SKM-1 (cell line): ENCODE measurements around the gene CRYGC.
"Not testable (repeated sequence)": the region's sequence is repeated elsewhere in the genome, so short reads cannot be mapped to it uniquely, and the experiment has no call there.

Experiments used
- DNase-seq: peaks from one replicate; lab custom pipeline; 2025; ENCODE audit not compliant: unreplicated experiment; lab: John Stamatoyannopoulos, UW

The CRYGC gene

DNA sequence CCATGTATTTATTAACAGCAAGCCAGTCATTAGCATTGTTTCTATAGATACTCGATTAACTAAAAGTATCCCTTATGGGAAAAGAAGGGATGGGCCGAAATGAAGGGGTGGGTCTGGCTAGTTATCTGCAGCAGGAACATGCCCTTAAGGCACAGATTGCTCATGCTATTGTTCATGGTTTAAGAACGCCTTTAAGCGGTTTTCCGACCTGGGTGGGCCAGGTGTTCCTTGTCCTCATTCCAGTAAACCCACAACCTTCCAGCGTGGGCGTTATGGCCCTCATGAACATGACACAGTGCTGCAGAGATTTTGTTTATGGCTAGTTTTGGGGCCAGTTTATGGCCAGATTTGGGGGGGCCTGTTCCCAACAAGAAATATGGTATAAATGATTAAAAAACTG, 8.7 kb upstream of the CRYGC start:
- DNase-seq: not testable (repeated sequence)

DNA sequence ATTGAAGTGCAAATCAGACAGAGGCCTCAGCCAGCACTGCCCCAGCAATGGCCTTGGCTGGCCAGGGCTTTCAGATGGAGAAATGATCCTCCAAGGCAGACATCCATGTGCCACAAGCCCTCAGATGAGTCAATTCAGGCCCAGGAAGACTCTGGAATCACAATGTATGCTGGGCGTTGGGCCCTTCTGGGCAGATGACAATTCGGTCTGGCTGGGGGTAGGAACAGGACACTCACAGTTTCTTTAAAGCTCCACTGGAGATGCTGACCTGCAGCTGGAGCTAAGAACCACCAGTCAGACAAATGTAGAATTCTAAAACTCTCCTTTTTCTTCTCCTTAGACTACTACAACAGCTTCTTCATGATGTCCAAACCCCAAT, 7.1 kb upstream of the CRYGC start:
- no peak for DNase-seq

GRCh38 chr2:208135794-208136715, 6.4 kb upstream of the CRYGC start:
- no peak for DNase-seq

DNA sequence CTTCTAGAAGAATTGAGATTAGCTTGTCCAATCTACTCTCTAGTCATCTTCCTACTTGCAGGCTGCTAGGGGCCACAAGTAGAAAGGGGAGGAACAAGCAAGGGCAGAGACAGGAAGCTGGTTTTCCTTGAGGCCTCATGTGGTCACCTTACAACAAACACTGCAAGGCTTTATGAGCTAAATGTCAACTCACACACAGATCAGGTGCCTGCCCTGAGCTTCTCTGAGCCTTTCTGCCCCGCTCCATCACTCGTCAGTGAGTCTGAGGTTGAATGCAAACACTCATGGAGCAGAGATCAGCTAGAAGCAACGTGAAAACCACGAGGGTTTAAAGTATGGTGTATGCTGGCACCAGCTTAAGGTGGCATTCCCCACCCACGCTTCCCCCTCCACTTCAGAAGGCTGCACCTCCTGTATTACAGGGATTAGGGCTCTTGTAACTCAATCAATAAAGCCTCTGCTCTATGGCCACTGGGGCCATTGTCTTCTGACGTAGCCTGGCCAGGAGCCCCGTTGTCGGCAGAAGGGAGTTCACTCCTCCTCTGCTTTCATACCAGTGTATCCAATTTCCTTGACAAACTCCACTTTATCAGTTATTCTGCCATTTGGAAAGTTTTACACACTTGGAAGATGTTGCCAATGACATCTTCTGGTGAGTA, 5.4 kb upstream of the CRYGC start:
- peak; percentile 36 for DNase-seq

- DNase-seq: no peak
Observed at GRCh38 chr2:208130712-208131110, 1.1 kb upstream of the CRYGC start.

DNA sequence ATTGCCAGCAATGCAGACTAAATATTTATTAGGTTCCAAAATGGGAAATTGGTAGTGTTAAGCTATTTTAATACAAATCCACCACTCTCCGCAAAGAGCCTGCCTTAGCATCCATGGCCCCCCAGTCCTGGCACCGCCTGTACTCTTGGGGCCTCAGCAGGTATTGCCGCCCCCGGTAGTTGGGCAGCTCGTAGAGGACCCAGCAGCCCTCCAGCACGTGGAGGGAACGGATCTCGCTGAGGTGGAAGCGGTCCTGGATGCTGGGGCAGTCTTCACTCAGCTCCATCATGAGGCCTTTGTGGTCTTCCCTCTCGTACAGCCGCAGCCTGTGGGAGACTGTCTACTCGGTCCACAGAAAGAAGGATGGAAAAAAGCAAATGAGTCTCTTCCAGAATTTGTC, 1.5 kb downstream of the CRYGC start:
- no peak for DNase-seq

GRCh38 chr2:208127090-208127489, 2.5 kb downstream of the CRYGC start:
- DNase-seq: no peak

DNA sequence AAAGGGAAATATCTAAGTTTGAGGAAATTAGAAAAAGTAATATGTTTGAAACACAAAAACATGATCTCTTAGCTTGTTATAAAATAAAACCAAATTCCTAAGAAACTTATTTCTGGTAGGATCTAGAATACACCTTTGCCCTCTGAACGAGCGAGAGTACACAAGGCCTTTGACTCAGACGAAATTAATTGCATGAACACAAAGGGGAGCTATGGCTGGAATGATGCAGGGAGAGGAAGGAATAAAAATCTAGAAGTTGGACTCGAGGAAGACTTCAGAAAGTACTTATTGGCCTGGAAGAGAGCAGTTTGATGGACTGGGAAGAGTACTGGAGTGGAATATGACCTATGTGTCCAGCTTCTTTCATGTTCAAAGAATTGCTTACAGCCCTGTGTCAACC, 4.4 kb downstream of the CRYGC start:
- no peak for DNase-seq

- DNase-seq: not testable (repeated sequence)
Observed at GRCh38 chr2:208124013-208124715, 5.5 kb downstream of the CRYGC start, which contains the start of gene CRYGD. Gene CRYGD (minus strand): TSS chr2:208124524. CDS start chr2:208124473, 51 bp downstream.

DNA sequence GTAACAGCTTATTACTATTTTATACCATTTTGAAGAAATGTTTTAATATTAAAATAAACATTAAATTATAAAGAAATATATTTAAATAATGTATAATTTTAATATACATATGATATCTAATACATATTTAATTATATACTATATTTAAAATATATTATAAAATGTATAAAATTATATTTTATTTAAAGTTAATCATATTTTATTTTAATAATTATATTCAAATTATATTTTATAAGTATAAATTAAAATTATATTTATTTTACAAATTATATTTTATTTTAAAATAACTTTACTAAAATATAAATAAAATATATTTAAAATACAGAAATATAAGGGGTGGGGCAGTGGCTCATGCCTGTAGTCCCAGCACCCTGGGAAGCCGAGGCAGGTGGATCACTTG, 7.4 kb downstream of the CRYGC start:
- DNase-seq: no peak

GRCh38 chr2:208118918-208119317, 10.7 kb downstream of the CRYGC start:
- no peak for DNase-seq

GRCh38 chr2:208117390-208117789, 12.2 kb downstream of the CRYGC start:
- DNase-seq: not testable (repeated sequence)

- DNase-seq: no peak
Observed at GRCh38 chr2:208112969-208113368, 16.7 kb downstream of the CRYGC start.

GRCh38 chr2:208112273-208112745, 17.3 kb downstream of the CRYGC start:
- not testable (repeated sequence) for DNase-seq

DNA sequence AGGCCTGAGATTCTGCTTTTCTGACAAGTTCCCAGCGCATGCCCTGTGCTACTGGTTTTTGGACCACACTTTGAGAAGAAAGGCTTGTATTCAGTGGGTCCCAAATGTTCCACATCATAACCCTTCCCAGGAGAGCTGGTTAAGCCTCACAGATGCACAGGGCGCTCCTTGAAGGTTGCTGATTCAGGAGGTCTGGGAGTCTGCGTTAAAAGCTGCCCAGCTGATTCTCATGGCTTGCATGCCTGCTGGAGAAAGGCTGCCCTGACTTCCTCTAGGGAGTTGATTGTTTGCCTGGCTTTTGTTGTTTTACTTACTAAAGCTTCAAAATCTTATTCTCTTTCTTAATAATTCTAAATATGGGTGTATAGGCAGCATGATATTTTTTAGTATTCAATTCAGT, 26.0 kb downstream of the CRYGC start:
- no peak for DNase-seq

DNA sequence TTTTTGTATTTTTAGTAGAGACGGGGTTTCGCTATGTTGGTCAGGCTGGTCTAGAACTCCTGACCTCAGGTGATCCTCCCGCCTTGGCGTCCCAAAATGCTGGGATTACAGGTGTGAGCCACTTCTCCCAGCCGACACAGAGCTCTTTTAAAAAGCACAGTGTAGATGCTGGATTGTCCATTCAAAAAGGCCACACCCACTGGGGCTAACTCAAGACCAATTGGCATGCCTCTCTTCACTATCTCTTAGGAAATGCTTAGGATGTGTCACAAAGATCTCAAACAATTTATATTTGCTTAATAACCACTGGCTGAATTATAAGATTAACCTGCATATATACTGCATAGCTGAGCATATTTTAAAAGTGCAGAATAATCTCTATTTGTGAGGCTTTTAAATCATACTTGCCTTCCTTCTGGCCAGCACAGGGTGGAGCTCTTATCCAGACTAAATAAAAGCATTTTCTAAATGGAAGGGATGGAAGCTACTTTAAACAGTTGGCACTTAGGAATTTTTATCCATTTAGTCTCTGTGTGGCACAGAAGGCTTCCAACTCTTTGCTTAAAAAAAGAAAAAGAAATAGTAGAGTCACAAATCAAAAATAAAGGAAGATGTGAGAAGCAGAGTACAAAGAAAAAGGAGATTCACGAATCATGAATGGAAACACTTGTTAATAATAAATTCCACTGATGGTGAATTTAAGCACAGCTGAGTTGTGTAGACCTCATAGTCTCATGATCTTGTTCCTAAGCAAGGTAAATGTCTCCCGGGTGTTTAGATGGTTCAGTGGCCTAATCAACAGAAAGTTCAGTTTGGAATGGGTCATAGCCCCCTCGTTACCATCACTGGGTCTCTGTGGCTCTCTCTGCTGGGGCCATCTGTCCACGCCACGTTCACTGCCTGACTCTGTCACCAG, 27.7 kb downstream of the CRYGC start:
- DNase-seq: no peak

DNA sequence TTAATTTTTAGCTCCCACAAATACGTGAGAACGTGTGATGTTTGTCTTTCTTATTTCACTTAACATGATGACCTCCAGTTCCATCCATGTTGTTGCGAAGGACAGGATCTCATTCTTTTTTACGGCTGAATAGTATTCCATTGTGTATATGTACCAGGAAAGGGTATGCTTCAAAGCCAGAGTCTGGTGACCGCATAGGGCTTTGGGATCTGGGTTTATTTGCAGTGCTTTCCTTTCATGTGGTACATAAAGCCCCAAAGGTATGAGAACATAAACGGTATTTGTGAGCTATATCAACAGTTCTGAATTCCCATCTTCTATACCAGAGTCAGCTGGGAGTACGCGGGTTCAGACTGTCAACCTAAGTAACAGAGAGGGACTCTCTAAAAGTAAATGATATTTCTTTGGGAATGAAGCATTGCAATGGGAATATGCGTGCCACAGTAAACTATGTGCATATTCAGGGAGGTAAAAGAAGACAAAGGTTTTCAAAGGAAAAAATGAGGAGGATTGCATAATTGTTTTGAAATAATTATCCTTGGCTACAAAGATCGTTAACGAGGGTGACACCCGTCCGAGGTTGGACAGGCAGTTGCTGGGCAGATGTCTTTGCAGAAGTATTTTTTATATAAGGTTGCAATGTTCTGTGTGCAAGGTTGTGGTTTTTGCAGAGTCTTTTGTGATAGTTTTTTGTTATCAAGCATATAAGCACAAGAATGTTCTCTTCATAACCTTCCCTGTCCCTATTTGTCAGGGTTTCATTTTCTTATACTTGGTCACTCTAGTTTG, 29.8 kb downstream of the CRYGC start:
- DNase-seq: no peak

DNA sequence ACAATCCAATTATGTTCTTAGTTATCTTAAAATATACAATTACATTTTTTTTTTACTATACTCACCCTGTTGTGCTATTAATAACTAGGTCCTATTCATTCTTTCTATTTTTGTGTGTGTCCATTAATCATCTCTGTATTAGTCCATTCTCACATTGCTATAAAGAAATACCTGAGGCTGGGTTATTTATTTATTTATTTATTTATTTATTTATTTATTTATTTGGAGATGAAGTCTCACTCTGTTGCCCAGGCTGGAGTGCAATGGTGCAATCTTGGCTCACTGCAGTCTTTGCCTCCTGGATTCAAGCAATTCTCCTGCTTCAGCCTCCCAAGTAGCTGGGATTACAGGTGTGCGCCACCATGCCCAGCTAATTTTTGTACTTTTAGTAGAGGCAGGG, 30.9 kb downstream of the CRYGC start:
- not testable (repeated sequence) for DNase-seq

DNA sequence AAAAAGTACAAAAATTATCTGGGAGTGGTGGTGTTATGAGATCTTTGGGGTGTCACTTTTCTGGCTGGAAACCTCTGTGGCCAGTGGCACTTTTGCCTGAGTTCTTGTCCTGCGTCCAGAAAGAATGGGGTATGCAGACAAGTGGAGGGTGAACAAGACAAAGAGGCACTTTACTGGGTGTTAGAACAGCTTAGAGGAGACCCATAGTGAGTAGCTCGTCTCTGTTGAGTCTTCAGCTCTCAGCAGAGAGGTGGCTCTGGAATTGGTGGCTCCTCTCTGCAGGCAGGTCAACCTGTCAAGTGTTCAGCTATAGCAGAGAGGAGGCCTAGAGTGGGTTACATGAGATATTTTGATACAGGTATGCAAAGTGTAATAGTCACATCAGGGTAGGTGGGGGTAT, 31.4 kb downstream of the CRYGC start:
- DNase-seq: no peak

DNA sequence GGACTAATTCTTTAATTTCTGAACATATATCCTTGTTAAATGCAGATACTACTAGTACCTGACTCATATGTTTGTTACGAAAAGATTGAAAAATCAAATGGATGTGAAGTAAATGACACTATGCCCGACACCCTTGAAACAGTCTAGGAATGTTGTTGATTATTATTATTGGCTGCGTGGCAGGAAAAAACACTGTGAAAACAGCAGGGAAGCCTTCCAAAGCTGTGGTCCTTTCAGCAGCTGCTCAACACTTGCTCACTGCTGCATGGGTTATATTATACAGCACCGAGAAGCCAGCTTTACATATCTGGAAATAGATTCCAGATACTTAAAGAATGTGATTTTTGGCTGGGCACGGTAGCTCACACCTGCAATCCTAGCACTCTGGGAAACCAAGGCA, 31.8 kb downstream of the CRYGC start:
- DNase-seq: no peak
